Stimulated activated naive B cell treated with anti-CD40 and anti-IgM and Interleukin-4, amounts not matched to agents 10 μg/mL and 1 μg/mL and 100 μg/mL, for 72 hours (primary cell): Measurements from ENCODE around the gene RRAS2.
"Not testable (repeated sequence)": the region's sequence is repeated elsewhere in the genome, so short reads cannot be mapped to it uniquely, and the experiment has no call there.

Source experiments
- ATAC-seq, 2 donors: fragments of 150-1000 bp; cut with Tn5 transposase; replicated peaks; 2 replicates each; pipeline ENCODE4 v1.10.0; 2021; ENCODE audit warnings: moderate library complexity in 1 of 2
- DNase-seq: peaks from one replicate; pipeline ENCODE4 v3.0.0; 2021
- H3K27ac Mint-ChIP-seq: one replicate; pipeline ENCODE4 v1.8.0; 2022; ENCODE audit warnings: mild to moderate bottlenecking, mixed read lengths
- H3K27me3 Mint-ChIP-seq, 2 donors: one replicate each; pipeline ENCODE4 v1.8.0; 2022; ENCODE audit warnings: mixed read lengths in 2 of 2
- H3K36me3 Mint-ChIP-seq, 2 donors: one replicate each; pipeline ENCODE4 v1.8.0; 2022; ENCODE audit warnings: mixed read lengths in 2 of 2, mild to moderate bottlenecking in 1 of 2
- H3K4me1 Mint-ChIP-seq, 2 donors: one replicate each; pipeline ENCODE4 v1.8.0; 2022; ENCODE audit warnings: mixed read lengths in 2 of 2, mild to moderate bottlenecking in 1 of 2
- H3K4me3 Mint-ChIP-seq, 2 donors: one replicate each; pipeline ENCODE4 v1.8.0; 2022; ENCODE audit warnings: mild to moderate bottlenecking in 2 of 2, mixed read lengths in 2 of 2, moderate library complexity in 1 of 2
- H3K9me3 Mint-ChIP-seq, 2 donors: one replicate each; pipeline ENCODE4 v1.8.0; 2022; ENCODE audit warnings: mixed read lengths in 2 of 2, mild to moderate bottlenecking in 1 of 2

The RRAS2 gene

DNA sequence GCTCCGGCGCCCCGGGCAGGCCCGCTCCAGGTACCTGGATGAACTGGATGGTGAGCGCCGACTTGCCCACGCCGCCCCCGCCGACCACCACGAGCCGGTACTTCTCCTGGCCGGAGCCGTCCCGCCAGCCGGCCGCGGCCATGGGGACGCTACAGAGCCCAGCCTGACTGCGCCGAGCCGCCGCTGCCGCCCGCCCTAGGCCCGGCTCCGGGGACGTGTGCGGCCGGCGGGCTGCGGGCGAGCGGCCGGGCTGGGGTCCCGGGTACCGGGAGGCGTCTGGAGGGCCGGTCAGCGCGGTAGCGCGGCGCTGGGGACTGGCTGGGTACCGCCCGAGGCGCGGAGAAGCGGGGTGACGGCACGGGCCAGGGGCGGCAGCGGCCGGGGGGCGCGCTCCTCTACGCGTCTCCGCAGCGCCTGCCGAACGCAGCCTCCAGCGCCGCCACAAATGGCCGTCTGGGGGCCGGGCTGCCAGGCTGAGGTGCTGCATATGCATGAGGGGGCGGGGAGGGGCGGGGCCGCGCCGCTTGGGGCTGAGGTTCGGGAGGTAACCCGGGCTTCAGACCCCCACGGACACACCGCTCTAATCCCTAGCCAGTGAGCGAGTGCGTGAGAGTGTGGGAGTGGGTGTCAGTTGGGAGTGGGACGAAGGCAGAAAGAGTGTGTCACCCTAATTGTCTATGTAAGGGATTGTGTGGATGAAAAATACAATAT is at the start of gene RRAS2:
Gene RRAS2 (minus strand): TSS at position 455 of the 711 bp plus-strand sequence. CDS start 313 bp downstream, at position 142.
- Mint-ChIP-seq H3K27ac (peak within 1 kb of the TSS; percentile 99), H3K27me3 (no peaks in the 10 kb centered on the region), H3K4me1 (peaks cover 25 to 47% of the 10 kb centered on the region in 2 donors), H3K36me3 (peaks cover 13 to 17% of the 10 kb centered on the region in 2 donors), H3K9me3 (no peaks in the 10 kb centered on the region), H3K4me3 (peak within 1 kb of the TSS; percentile 97 to 99)
- ATAC-seq (peak; percentile 92 to 94), DNase-seq (peak; percentile 77)

DNA sequence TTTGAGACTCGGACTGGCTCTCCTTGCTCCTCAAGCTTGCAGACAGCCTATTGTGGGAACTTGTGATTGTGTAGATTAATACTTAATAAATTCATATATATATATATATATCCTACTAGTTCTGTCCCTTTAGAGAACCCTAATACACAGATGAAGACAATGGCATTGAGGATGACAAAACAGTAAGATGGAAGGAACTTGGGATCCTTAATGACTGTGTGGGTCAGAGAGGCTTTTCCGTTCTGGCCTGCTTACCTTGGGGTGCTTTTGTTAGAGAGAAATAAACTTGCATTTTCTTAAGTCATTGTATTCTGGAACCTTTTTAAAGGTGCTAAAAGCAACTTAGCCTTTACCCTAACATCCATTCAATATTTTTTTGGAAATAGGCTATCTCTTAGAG is 49.6 kb upstream of the RRAS2 start:
- Mint-ChIP-seq H3K9me3 (no peaks in the 10 kb centered on the region), H3K27me3 (no peaks in the 10 kb centered on the region), H3K36me3 (no peaks in the 10 kb centered on the region), H3K4me3 (no peak overlapping the region), H3K4me1 (peaks cover 11 to 19% of the 10 kb centered on the region in 2 donors), H3K27ac (no peak overlapping the region)
- ATAC-seq, result no peak
- DNase-seq, result no peak

DNA sequence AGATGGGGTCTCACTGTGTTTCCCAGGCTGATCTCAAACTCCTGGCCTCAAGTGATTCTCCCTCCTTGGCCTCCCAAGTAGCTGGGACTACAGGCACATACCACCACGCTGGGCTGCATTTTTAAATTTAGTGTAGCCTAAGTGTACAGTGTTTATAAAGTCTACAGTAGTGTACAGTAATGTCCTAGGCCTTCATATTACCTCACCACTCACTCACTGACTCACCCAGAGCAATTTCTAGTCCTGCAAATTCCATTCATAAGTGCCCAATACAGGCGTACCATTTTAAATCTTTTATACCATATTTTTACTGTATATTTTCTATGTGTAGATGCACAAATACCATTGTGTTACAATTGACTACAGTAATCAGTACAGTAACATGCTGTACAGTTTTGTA is 47.1 kb upstream of the RRAS2 start:
- H3K9me3 Mint-ChIP-seq, DNase-seq: not testable (repeated sequence)

DNA sequence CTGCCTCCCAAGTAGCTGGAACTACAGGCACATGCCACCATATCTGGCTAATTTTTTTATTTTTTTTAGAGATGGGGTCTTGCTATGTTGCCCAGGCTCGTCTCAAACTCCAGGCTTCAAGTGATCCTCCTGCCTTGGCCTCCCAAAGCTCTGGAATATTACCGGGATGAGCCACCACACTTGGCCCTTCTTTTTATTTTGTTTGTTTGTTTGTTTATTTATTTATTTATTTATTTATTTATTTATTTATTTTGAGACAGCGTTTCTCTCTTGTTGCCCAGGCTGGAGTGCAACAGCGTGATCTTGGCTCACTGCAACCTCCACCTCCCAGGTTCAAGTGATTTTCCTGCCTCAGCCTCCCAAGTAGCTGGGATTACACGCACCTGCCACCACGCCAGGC is 44.5 kb upstream of the RRAS2 start:
- not testable (repeated sequence) for H3K4me1 Mint-ChIP-seq, H3K4me3 Mint-ChIP-seq, H3K27me3 Mint-ChIP-seq, H3K36me3 Mint-ChIP-seq, H3K27ac Mint-ChIP-seq, H3K9me3 Mint-ChIP-seq, ATAC-seq, DNase-seq

More for the DNA sequence above, 47.1 kb upstream of the RRAS2 start:
- H3K4me1 Mint-ChIP-seq, H3K36me3 Mint-ChIP-seq, H3K4me3 Mint-ChIP-seq, H3K27ac Mint-ChIP-seq, H3K27me3 Mint-ChIP-seq, ATAC-seq: not testable (repeated sequence)

DNA sequence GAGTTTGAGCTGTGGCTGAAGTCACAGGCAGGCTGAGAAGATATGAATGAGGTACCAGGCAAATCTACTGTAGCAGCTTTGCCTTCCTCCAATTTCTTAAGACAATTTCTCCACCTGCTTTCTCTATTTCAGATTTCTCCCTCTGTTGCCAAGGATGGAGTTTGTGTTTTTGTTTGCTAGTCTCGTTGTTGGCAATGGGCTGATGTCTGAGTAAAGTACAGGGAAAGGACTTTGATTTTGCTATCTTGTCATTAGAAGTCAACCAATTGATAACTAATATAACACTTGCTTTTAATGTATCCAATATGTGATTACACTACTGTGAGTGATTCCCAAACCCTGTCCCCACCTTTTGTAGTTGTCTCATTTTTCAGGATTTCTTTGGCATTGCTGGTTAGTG is 40.1 kb upstream of the RRAS2 start:
- Mint-ChIP-seq H3K27me3 (no peaks in the 10 kb centered on the region), H3K27ac (no peak overlapping the region), H3K4me1 (peaks cover 0 to under 1% of the 10 kb centered on the region in 2 donors), H3K4me3 (no peak overlapping the region), H3K36me3 (no peaks in the 10 kb centered on the region), H3K9me3 (no peaks in the 10 kb centered on the region)
- ATAC-seq, result no peak
- DNase-seq, result no peak

DNA sequence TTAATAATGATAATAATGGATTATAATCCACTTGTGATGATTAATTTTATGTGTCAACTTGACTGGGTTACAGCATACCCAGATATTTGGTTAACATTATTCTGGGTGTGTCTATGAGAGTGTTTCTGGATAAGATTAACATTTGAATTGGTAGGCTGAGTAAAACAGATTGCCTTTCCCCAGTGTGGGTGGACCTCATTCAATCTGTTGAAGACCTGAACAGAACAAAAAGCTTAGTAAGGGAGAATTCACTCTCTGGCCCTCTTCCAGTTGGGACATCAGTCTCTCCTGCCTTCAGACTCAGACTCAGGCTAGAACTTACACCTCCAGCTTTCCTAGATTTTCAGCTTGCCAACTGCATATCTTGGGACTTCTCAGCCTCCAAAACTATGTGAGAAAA is 37.3 kb upstream of the RRAS2 start:
- no peak overlapping the region for H3K27ac Mint-ChIP-seq
- no peaks in the 10 kb centered on the region for H3K27me3 Mint-ChIP-seq
- ATAC-seq, result no peak
- H3K4me1 Mint-ChIP-seq, result peaks cover 1 to 6% of the 10 kb centered on the region in 2 donors
- no peak for DNase-seq
- H3K9me3 Mint-ChIP-seq, result no peaks in the 10 kb centered on the region
- no peak overlapping the region for H3K4me3 Mint-ChIP-seq
- no peaks in the 10 kb centered on the region for H3K36me3 Mint-ChIP-seq

DNA sequence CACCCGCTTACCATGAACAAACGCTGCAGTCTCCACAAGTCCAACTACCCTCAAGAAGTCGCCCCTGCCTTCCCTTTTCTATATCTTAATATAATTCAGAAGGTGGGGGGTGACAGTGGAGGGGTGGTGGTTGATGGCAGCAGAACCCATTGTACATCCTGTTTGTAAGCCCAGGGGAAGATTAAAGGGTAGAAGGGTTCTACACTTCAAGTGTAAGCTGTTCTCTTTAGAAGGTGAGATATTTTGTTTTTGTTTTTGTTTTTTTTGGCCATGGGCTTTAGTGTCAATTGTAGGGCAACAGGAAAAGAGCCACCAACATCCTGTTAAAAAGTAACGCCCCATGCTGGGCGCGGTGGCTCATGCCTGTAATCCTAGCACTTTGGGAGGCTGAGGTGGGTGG is 34.9 kb upstream of the RRAS2 start:
- Mint-ChIP-seq H3K27ac (no peak overlapping the region), H3K4me3 (no peak overlapping the region)
- ATAC-seq, result no peak

DNA sequence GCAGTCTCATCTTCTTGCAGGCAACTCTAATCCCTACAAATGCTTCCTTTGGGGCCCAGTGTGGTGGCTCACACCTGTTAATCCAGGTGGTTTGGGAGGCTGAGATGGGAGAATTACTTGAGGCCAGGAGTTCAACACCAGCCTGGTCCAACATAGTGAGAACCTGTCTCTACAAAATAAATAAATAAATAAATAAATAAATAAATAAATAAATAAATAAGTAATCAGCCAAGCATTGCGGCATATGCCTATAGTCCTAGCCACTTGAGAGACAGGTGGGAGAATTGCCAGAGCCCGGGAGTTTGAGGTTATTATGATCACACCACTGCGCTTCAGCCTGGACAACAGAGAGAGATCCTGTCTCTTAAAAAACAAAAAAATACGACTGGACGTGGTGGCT is 34.1 kb upstream of the RRAS2 start:
- Mint-ChIP-seq H3K4me3 (no peak overlapping the region), H3K9me3 (no peaks in the 10 kb centered on the region), H3K36me3 (no peaks in the 10 kb centered on the region), H3K27ac (no peak overlapping the region), H3K27me3 (peaks cover 0 to 5% of the 10 kb centered on the region in 2 donors), H3K4me1 (peaks cover 1 to 6% of the 10 kb centered on the region in 2 donors)
- DNase-seq, result no peak
- ATAC-seq, result no peak

More for the DNA sequence above, 34.9 kb upstream of the RRAS2 start:
- no peaks in the 10 kb centered on the region for H3K36me3 Mint-ChIP-seq
- H3K27me3 Mint-ChIP-seq, result peaks cover 0 to 3% of the 10 kb centered on the region in 2 donors
- no peak for DNase-seq
- H3K9me3 Mint-ChIP-seq, result no peaks in the 10 kb centered on the region
- peaks cover 1 to 6% of the 10 kb centered on the region in 2 donors for H3K4me1 Mint-ChIP-seq

DNA sequence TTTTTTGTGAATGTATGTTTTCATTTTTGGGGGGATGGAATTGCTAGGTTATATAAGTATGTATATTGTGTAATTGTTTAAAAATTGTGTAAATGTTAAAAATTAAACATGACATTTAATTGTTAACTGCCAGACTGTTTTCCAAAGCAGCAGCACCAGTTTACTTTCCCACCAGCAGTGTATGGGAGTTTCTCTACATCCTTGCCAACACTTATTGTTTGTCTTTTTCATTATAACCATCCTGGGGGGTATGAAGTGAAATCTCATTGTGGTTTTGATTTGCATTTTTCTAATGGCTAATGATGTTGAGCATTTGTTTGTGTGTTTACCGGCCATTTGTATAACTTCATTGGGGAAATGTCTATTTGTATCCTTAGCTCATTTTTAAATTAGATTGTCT is 31.7 kb upstream of the RRAS2 start:
- Mint-ChIP-seq H3K27ac (no peak overlapping the region), H3K9me3 (no peaks in the 10 kb centered on the region), H3K4me1 (peaks cover 1 to 6% of the 10 kb centered on the region in 2 donors), H3K27me3 (peaks cover 0 to 8% of the 10 kb centered on the region in 2 donors), H3K4me3 (no peak overlapping the region), H3K36me3 (no peaks in the 10 kb centered on the region)
- ATAC-seq (no peak), DNase-seq (no peak)

DNA sequence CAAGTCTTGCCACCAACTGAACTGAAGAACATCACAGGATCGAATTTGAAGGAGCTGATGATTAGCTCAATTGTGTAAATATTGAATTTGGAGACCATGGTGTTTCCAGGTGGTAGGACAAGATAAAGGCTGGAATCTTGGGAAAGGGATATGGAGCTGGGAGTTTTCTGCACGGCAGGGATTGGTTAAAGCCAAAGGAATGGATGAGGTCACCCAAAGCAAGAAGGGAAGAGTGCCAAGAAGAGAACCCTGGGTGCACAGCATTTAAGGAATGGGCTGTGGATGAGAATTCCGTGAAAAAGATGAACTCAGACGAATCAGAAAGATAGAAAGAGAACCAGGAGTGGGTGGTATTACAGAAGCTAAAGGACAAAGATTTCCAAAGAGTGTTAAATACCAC is 29.4 kb upstream of the RRAS2 start:
- Mint-ChIP-seq H3K4me3 (no peak overlapping the region), H3K27me3 (peaks cover 0 to 8% of the 10 kb centered on the region in 2 donors), H3K4me1 (no peaks in the 10 kb centered on the region), H3K27ac (no peak overlapping the region), H3K36me3 (no peaks in the 10 kb centered on the region), H3K9me3 (no peaks in the 10 kb centered on the region)
- no peak for DNase-seq
- no peak for ATAC-seq

DNA sequence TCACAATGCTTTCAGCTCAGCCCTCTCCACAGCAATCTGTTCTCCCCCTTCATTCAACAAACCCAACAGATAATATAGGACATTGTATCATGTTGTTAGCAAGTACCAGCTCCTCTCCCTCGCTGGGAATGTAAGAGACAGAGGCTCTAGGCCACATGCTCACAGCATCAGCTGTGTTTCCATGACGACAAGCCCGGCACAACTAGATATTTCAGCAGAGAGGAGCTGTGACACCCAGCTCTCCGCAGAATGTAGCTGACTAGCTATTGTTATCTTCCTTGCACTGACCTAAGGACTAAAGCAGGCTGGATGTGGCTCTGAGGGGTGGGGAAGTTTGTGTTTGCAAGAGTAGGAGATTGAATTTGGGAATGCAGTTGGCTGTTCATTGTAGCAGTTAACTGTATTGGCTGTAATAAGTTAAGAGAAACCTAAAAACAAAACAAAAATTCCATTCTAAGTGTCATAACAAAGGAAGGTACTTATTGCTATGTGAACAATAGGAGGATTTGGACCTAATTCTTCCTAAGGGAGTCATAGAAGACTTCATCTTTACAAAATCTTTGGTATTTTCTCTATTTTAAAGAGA is 28.0 kb upstream of the RRAS2 start:
- ATAC-seq, result no peak
- no peak for DNase-seq
- no peaks in the 10 kb centered on the region for H3K36me3 Mint-ChIP-seq
- no peaks in the 10 kb centered on the region for H3K4me1 Mint-ChIP-seq
- H3K4me3 Mint-ChIP-seq, result no peak overlapping the region
- peaks cover 0 to 8% of the 10 kb centered on the region in 2 donors for H3K27me3 Mint-ChIP-seq
- no peaks in the 10 kb centered on the region for H3K9me3 Mint-ChIP-seq
- no peak overlapping the region for H3K27ac Mint-ChIP-seq

DNA sequence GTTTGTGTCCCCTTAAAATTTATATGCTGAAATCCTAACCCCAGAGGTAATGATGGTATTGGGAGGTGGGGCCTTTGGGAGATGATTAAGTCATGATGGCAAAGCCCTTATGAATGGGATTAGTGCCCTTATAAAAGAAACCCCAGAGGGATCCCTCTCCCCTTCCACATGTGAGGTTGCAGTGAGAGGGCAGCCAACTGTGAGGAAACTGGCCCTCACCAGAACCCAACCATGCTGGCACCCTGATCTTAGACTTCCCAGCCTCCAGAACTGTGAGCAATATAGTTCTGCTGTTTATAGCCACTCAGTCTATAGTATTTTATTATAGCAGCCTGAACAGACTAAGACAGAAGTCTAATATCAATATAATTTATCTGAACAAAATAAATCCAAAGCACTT is 27.1 kb upstream of the RRAS2 start:
- no peak for ATAC-seq
- no peak overlapping the region for H3K27ac Mint-ChIP-seq
- peaks cover 0 to 8% of the 10 kb centered on the region in 2 donors for H3K27me3 Mint-ChIP-seq
- H3K36me3 Mint-ChIP-seq, result no peaks in the 10 kb centered on the region
- no peak overlapping the region for H3K4me3 Mint-ChIP-seq
- no peaks in the 10 kb centered on the region for H3K9me3 Mint-ChIP-seq
- no peak for DNase-seq
- H3K4me1 Mint-ChIP-seq, result no peaks in the 10 kb centered on the region

DNA sequence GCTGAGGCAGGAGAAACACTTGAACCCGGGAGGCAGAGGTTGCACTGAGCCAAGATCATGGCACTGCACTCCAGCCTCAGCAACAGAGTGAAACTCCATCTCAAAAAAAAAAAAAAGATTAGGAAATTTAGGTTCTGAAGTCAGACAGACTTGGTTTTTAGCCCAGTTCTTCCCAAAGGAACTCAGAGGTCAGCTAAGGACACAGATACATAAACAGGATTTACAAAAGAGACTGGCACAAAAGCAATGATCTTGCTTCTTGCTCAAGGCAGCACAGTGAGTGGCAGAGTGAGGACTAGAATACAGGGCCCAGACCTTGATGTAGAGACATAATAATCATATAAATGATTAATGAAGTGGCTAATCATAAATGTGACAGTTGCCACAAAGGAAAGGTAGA is 25.4 kb upstream of the RRAS2 start:
- ATAC-seq, result no peak
- no peaks in the 10 kb centered on the region for H3K9me3 Mint-ChIP-seq
- DNase-seq, result no peak
- H3K4me1 Mint-ChIP-seq, result no peaks in the 10 kb centered on the region
- no peak overlapping the region for H3K27ac Mint-ChIP-seq
- H3K4me3 Mint-ChIP-seq, result no peak overlapping the region
- no peaks in the 10 kb centered on the region for H3K36me3 Mint-ChIP-seq
- peaks cover 0 to 5% of the 10 kb centered on the region in 2 donors for H3K27me3 Mint-ChIP-seq

DNA sequence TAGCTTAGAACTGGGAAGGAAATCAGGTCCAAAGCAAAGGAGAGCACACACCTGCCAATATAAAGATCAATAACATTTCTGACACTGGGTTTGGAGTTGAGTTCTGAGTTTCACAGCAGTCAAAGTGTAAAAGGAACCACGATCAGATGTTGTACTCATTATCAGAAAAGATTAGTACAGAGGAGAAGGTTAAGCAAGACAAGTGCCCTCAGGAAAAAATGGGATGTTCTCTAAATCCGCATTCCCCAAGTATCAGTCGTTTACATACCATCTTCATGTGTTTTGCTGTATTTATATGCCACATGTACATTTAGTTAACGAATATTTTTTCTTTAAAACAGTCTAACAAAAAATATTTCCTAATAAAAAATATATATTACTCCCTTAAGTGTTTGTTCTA is 23.0 kb upstream of the RRAS2 start:
- Mint-ChIP-seq H3K9me3 (no peaks in the 10 kb centered on the region), H3K36me3 (no peaks in the 10 kb centered on the region), H3K27me3 (no peaks in the 10 kb centered on the region), H3K4me1 (peaks cover 3 to 7% of the 10 kb centered on the region in 2 donors), H3K4me3 (no peak overlapping the region), H3K27ac (no peak overlapping the region)
- ATAC-seq (no peak), DNase-seq (no peak)

DNA sequence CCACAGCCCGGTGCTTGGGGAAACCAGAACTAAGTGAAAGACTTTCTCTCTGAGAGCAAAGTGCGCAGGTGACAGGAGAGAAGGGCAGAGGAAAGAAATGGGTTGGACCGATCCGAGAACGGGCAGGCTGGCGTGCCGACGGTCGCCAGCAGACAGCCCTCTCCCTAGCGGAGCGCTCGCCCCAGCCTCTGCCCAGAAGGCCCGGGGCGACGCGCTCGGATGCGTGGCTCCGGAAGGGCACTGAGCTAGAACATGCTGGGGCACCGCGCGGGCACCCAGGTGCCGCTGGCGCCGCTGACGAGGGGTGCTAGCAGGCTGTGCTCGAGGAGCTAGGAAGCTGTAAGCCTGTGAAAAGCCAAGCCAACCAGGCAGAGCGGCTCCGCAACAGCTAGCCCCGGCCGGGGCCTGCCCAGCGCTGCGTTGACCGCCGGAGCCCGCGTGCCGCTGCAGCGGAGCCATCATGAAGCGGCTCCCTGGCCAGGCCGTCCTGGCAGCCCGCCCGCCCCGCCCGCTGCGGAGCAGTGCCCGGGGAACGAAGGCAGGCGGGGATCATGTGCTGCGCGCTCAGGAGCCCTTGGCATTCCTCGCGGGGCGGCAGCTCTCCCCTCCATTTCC is 22.1 kb upstream of the RRAS2 start:
- peak; percentile 50 for DNase-seq
- Mint-ChIP-seq H3K4me1 (peaks cover 3 to 10% of the 10 kb centered on the region in 2 donors), H3K27ac (peak overlapping the region; percentile 85), H3K36me3 (no peaks in the 10 kb centered on the region), H3K27me3 (no peaks in the 10 kb centered on the region), H3K4me3 (peak overlapping the region; percentile 87 to 95), H3K9me3 (no peaks in the 10 kb centered on the region)
- ATAC-seq, result peak; percentile 93 to 96
